ENCODE measurements around the gene FARP2. TPM values are rescaled to one million over a fixed set of nuclear protein-coding genes. Genes with fewer than 3 reads are reported as not detected.
"Not testable (repeated sequence)": the region's sequence is repeated elsewhere in the genome, so short reads cannot be mapped to it uniquely, and the experiment has no call there.

Gene FARP2
- total RNA-seq, 1 experiment from 2014 or later: 32.6 TPM

- Mint-ChIP-seq H3K4me1 (ENCODE audit: insufficient read depth, unreplicated experiment) (peaks cover 10% of the 10 kb centered on the region), H3K36me3 (ENCODE audit: insufficient read depth, unreplicated experiment) (peaks cover 7% of the 10 kb centered on the region), H3K27me3 (ENCODE audit: insufficient read depth, unreplicated experiment) (no peaks in the 10 kb centered on the region), H3K4me3 (ENCODE audit: unreplicated experiment) (no peak overlapping the region), H3K9me3 (ENCODE audit: unreplicated experiment) (no peaks in the 10 kb centered on the region), H3K27ac (ENCODE audit: low read depth, unreplicated experiment) (peak overlapping the region; percentile 47)
- no TSS peak for BruUV-seq (replicated peaks)
- peak; percentile 63 for DNase-seq (ENCODE audit: unreplicated experiment)
- ChIA-PET POLR2A (interaction anchor here (0.6 to 1.9 kb wide), 8 partner anchors 9 to 288 kb away, joined by 3 to 8 read pairs (median 3); no protein-coding TSS in a partner anchor), CTCF (interaction anchor here (0.7 to 0.9 kb wide), 2 partner anchors 61 to 121 kb away, joined by 3 read pairs; no protein-coding TSS in a partner anchor)
- intact Hi-C loops (cut with micrococcal nuclease): no loop called here
- TF ChIP-seq CTCF (IDR thresholded peaks at IDR 0.05; ENCODE audit: unreplicated experiment): no peak
These were observed 34.5 kb downstream of the FARP2 start for GRCh38 chr2:241390301-241391206.

- Mint-ChIP-seq H3K4me1 (ENCODE audit: insufficient read depth, unreplicated experiment) (peaks cover 10% of the 10 kb centered on the region), H3K36me3 (ENCODE audit: insufficient read depth, unreplicated experiment) (peaks cover 3% of the 10 kb centered on the region), H3K4me3 (ENCODE audit: unreplicated experiment) (no peak overlapping the region), H3K27me3 (ENCODE audit: insufficient read depth, unreplicated experiment) (no peaks in the 10 kb centered on the region), H3K27ac (ENCODE audit: low read depth, unreplicated experiment) (no peak overlapping the region), H3K9me3 (ENCODE audit: unreplicated experiment) (no peaks in the 10 kb centered on the region)
- POLR2A ChIA-PET: interaction anchor here (0.6 to 1.9 kb wide), 4 partner anchors 18 to 290 kb away, joined by 3 to 8 read pairs (median 6); no protein-coding TSS in a partner anchor
- CTCF ChIA-PET: interaction anchor here (0.5 to 1.1 kb wide), 5 partner anchors 34 to 198 kb away, joined by 3 to 4 read pairs (median 3); no protein-coding TSS in a partner anchor
- peak; percentile 41 for DNase-seq (ENCODE audit: unreplicated experiment)
- TF ChIP-seq CTCF (IDR thresholded peaks at IDR 0.05; ENCODE audit: unreplicated experiment): no peak
- intact Hi-C loops (cut with micrococcal nuclease): no loop called here
- BruUV-seq (replicated peaks): no TSS peak
These were observed 36.0 kb downstream of the FARP2 start for GRCh38 chr2:241391892-241392665.

- H3K9me3 Mint-ChIP-seq (ENCODE audit: unreplicated experiment); H3K27me3 Mint-ChIP-seq (ENCODE audit: insufficient read depth, unreplicated experiment); BruUV-seq (replicated peaks); DNase-seq (ENCODE audit: unreplicated experiment); H3K4me3 Mint-ChIP-seq (ENCODE audit: unreplicated experiment); H3K27ac Mint-ChIP-seq (ENCODE audit: low read depth, unreplicated experiment); H3K36me3 Mint-ChIP-seq (ENCODE audit: insufficient read depth, unreplicated experiment); intact Hi-C loops (cut with micrococcal nuclease); H3K4me1 Mint-ChIP-seq (ENCODE audit: insufficient read depth, unreplicated experiment): not testable (repeated sequence)
- CTCF ChIA-PET: interaction anchor here (0.7 kb wide), 1 partner anchor 88 kb away, joined by 5 read pairs; no protein-coding TSS in a partner anchor
- POLR2A ChIA-PET: interaction anchor here (0.6 kb wide), 3 partner anchors 19 to 475 kb away, joined by 3 to 4 read pairs (median 3); no protein-coding TSS in a partner anchor
These were observed 36.7 kb downstream of the FARP2 start for GRCh38 chr2:241392753-241393152.

GRCh38 chr2:241393524-241394196, 37.6 kb downstream of the FARP2 start:
- no TSS peak for BruUV-seq (replicated peaks)
- Mint-ChIP-seq H3K9me3 (ENCODE audit: unreplicated experiment) (no peaks in the 10 kb centered on the region), H3K27ac (ENCODE audit: low read depth, unreplicated experiment) (no peak overlapping the region), H3K36me3 (ENCODE audit: insufficient read depth, unreplicated experiment) (no peaks in the 10 kb centered on the region), H3K4me1 (ENCODE audit: insufficient read depth, unreplicated experiment) (peaks cover 10% of the 10 kb centered on the region), H3K27me3 (ENCODE audit: insufficient read depth, unreplicated experiment) (no peaks in the 10 kb centered on the region), H3K4me3 (ENCODE audit: unreplicated experiment) (no peak overlapping the region)
- DNase-seq (ENCODE audit: unreplicated experiment): no peak
- ChIA-PET CTCF (interaction anchor here (0.6 to 0.7 kb wide), 2 partner anchors 87 to 432 kb away, joined by 3 to 5 read pairs; no protein-coding TSS in a partner anchor), POLR2A (interaction anchor here (0.6 kb wide), 1 partner anchor 476 kb away, joined by 4 read pairs; no protein-coding TSS in a partner anchor)
- intact Hi-C loops (cut with micrococcal nuclease): no loop called here
- no peak for TF ChIP-seq CTCF (IDR thresholded peaks at IDR 0.05; ENCODE audit: unreplicated experiment)

GRCh38 chr2:241396809-241397208, 40.7 kb downstream of the FARP2 start:
- H3K4me3 Mint-ChIP-seq (ENCODE audit: unreplicated experiment); H3K27me3 Mint-ChIP-seq (ENCODE audit: insufficient read depth, unreplicated experiment); BruUV-seq (replicated peaks); H3K27ac Mint-ChIP-seq (ENCODE audit: low read depth, unreplicated experiment); DNase-seq (ENCODE audit: unreplicated experiment); POLR2A ChIA-PET; intact Hi-C loops (cut with micrococcal nuclease); H3K36me3 Mint-ChIP-seq (ENCODE audit: insufficient read depth, unreplicated experiment); H3K9me3 Mint-ChIP-seq (ENCODE audit: unreplicated experiment); CTCF ChIA-PET: not testable (repeated sequence)
- H3K4me1 Mint-ChIP-seq (ENCODE audit: insufficient read depth, unreplicated experiment): peaks cover 11% of the 10 kb centered on the region

All from MCF 10A (cell line).